HG02938 (cell line): ENCODE data around the gene NGDN.

Source experiments
- ATAC-seq: cut with Tn5 transposase; IDR thresholded peaks from one replicate; pipeline ENCODE4 v1.9.1; 2021; ENCODE audit warnings: mild to moderate bottlenecking, moderate library complexity; ENCODE audit not compliant: unreplicated experiment

Gene NGDN

DNA sequence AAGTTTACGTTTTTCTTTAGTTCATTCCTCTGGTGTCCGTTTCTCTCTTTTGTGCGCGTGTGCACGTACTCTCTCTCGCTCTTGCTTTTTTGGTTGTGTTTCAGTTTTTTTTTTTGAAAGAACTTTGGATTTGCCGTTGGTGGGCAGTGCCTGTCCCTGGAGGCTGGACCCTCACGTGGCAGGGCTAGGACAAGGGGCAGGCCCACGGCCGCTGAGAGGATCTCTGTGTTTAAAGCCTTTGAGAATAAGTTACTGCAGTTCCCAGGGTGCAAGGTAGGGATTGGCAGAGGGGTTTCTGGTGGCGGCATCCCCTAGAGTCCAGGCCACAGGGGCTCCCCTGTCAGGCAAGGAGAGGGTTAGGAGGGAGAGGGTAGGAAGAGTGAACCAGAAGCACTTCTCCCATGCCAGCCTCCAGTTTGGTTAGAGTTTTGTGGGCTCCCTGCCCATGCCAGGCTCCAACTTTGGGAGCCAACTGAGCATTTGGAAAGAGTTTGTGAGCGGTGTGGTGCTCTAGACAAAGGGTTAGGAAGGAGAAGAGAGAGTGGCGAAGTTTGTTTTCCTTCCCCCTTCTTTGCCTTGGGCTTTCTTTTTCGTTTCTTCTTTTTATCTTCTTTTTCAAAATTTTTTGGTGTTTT is 51.5 kb downstream of the NGDN start:
- ATAC-seq: no peak

DNA sequence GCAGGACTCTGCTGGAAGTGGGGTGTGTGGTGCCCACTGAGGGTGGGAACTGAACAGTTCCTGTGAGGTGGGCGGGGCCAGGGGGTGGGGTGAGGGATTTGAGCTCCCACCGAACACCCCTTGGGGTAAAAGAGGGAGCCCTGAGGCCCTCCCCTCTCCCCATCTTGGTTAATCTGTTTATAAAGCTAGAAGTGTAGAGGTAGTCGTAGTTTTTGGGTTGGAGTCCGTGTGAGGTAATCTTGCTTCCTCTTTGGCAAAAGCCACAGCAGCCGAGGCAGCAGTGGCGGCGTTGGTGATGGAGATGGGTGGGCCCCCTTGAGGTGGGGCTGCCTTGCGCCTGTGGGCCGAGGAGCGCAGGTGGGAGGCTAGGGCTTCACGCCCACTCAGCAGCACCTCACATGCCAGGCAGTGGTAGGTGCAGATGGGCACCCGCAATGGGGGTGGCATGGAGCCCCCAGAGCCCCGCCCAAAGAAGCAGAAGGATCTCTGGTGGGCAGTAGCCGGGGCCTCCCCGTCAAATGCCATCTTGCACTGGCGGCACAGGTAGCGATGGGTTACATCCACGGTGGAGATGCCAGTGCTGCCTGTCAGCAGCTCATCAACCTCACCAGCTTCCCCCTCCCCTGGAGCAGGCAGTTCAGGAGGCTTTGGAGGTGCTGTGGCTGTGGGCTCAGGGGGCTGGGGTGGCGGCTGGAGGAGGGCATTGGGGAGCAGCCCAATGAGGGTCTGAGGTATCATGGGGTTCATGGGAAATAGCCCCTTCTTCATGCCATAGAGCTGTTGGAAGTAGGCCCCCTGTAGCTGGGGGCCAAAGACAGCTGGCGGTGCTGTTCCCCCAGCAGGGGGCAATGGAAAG is 52.5 kb downstream of the NGDN start:
- ATAC-seq: no peak

GRCh38 chr14:23522643-23523198 is 53.2 kb downstream of the NGDN start:
- ATAC-seq: no peak

GRCh38 chr14:23523229-23524016 is 53.9 kb downstream of the NGDN start:
- ATAC-seq: no peak

GRCh38 chr14:23524954-23525353 is 55.5 kb downstream of the NGDN start:
- no peak for ATAC-seq

DNA sequence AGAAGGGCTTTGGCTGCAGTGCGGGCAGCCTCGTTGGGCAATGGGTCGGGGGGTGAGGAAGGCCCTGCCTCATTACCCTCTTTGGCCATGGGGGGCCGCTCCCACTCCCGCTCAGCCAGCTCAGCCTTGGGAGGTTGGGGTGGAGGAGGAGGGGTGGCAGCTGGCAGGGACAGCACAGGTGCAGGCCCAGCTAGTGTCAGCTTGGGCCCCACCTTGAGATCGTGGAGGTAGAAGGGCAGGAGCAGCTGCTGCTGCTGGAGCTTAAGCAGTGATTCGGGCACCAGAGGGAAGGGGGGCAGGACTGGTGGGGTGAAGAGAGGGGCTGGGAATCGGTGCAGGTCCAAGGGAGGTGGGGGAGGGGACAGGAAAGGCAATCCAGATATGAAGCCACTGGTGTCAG is 56.1 kb downstream of the NGDN start:
- no peak for ATAC-seq
